ENCODE measurements around the gene CHAF1A.

The CHAF1A gene

GRCh38 chr19:4391306-4391693, 11.1 kb upstream of the CHAF1A start:
- H3K4me3 ChIP-seq (ENCODE audit: low read depth in 1 of 2, low read length in 2 of 2), result no peak overlapping the region
- H3K4me2 ChIP-seq (ENCODE audit: insufficient read depth, low read length), result no peak overlapping the region
- no peak for TF ChIP-seq EZH2 (IDR thresholded peaks at IDR 0.05; ENCODE audit: borderline replicate concordance, low read depth, low read length, severe bottlenecking)
- no peak for TF ChIP-seq CTCF (IDR thresholded peaks at IDR 0.05; ENCODE audit: borderline replicate concordance, extremely low read depth, low read length, poor library complexity, severe bottlenecking)

GRCh38 chr19:4391701-4392483, 10.5 kb upstream of the CHAF1A start:
- H2AFZ ChIP-seq (ENCODE audit: low read depth, low read length), result no peak overlapping the region

More at GRCh38 chr19:4391306-4391693, 11.1 kb upstream of the CHAF1A start:
- H3K79me2 ChIP-seq (ENCODE audit: insufficient read depth, low read length), result peaks cover 94% of the 10 kb centered on the region
- DNase-seq (no peak), ATAC-seq (ENCODE audit: insufficient read depth, low read depth) (no peak)
- peaks cover 35% of the 10 kb centered on the region for H3K36me3 ChIP-seq (ENCODE audit: insufficient read depth, low read length)
- H2AFZ ChIP-seq (ENCODE audit: low read depth, low read length), result no peak overlapping the region
- no peaks in the 10 kb centered on the region for H3K9me3 ChIP-seq (ENCODE audit: insufficient read depth, low read length, severe bottlenecking)
- peaks cover 75% of the 10 kb centered on the region for H4K20me1 ChIP-seq (ENCODE audit: insufficient read depth, low read length)
- no peaks in the 10 kb centered on the region for H3K27me3 ChIP-seq (ENCODE audit: insufficient read depth, low read length, poor library complexity)
- no peaks in the 10 kb centered on the region for H3K4me1 ChIP-seq (ENCODE audit: insufficient read depth, low read length)
- H3K9ac ChIP-seq (ENCODE audit: low read depth, low read length), result no peak overlapping the region; the same call in 1 of the 2 replicates
- H3K27ac ChIP-seq (ENCODE audit: low read length), result no peak overlapping the region

GRCh38 chr19:4393947-4394590, 8.4 kb upstream of the CHAF1A start:
- H3K79me2 ChIP-seq (ENCODE audit: insufficient read depth, low read length), result peaks cover 98% of the 10 kb centered on the region
- peaks cover 23% of the 10 kb centered on the region for H3K4me1 ChIP-seq (ENCODE audit: insufficient read depth, low read length)
- H3K27ac ChIP-seq (ENCODE audit: low read length), result no peak overlapping the region
- H3K4me2 ChIP-seq (ENCODE audit: insufficient read depth, low read length), result no peak overlapping the region
- peaks cover 43% of the 10 kb centered on the region for H3K36me3 ChIP-seq (ENCODE audit: insufficient read depth, low read length)
- H3K4me3 ChIP-seq (ENCODE audit: low read depth in 1 of 2, low read length in 2 of 2), result no peak overlapping the region
- no peak overlapping the region for H3K9ac ChIP-seq (ENCODE audit: low read depth, low read length)
- peaks cover 73% of the 10 kb centered on the region for H4K20me1 ChIP-seq (ENCODE audit: insufficient read depth, low read length)
- no peaks in the 10 kb centered on the region for H3K27me3 ChIP-seq (ENCODE audit: insufficient read depth, low read length, poor library complexity)
- no peak overlapping the region for H2AFZ ChIP-seq (ENCODE audit: low read depth, low read length)
- no peaks in the 10 kb centered on the region for H3K9me3 ChIP-seq (ENCODE audit: insufficient read depth, low read length, severe bottlenecking)
- DNase-seq, result no peak
- ATAC-seq (ENCODE audit: insufficient read depth, low read depth), result no peak
- no peak for TF ChIP-seq EZH2 (IDR thresholded peaks at IDR 0.05; ENCODE audit: borderline replicate concordance, low read depth, low read length, severe bottlenecking)
- no peak for TF ChIP-seq CTCF (IDR thresholded peaks at IDR 0.05; ENCODE audit: borderline replicate concordance, extremely low read depth, low read length, poor library complexity, severe bottlenecking)

More at GRCh38 chr19:4391701-4392483, 10.5 kb upstream of the CHAF1A start:
- Histone ChIP-seq H3K4me3 (ENCODE audit: low read depth in 1 of 2, low read length in 2 of 2) (no peak overlapping the region), H3K79me2 (ENCODE audit: insufficient read depth, low read length) (peaks cover 95% of the 10 kb centered on the region), H3K27me3 (ENCODE audit: insufficient read depth, low read length, poor library complexity) (no peaks in the 10 kb centered on the region), H3K4me1 (ENCODE audit: insufficient read depth, low read length) (peaks cover 3% of the 10 kb centered on the region; the same call in 1 of the 2 replicates), H3K4me2 (ENCODE audit: insufficient read depth, low read length) (no peak overlapping the region), H3K9me3 (ENCODE audit: insufficient read depth, low read length, severe bottlenecking) (no peaks in the 10 kb centered on the region), H3K27ac (ENCODE audit: low read length) (no peak overlapping the region), H4K20me1 (ENCODE audit: insufficient read depth, low read length) (peaks cover 77% of the 10 kb centered on the region), H3K36me3 (ENCODE audit: insufficient read depth, low read length) (peaks cover 41% of the 10 kb centered on the region), H3K9ac (ENCODE audit: low read depth, low read length) (no peak overlapping the region; the same call in 1 of the 2 replicates)
- TF ChIP-seq CTCF (IDR thresholded peaks at IDR 0.05; ENCODE audit: borderline replicate concordance, extremely low read depth, low read length, poor library complexity, severe bottlenecking), result no peak
- no peak for TF ChIP-seq EZH2 (IDR thresholded peaks at IDR 0.05; ENCODE audit: borderline replicate concordance, low read depth, low read length, severe bottlenecking)
- ATAC-seq (ENCODE audit: insufficient read depth, low read depth) (no peak), DNase-seq (no peak)
